SK-N-MC (cell line): ENCODE measurements around the gene RAB11B.

Source experiments
- EZH2 ChIP-seq: fragments of 200-600 bp; sonication (generic); IDR thresholded peaks from one replicate; pipeline ENCODE4 v1.6.1; 2017; ENCODE audit warnings: antibody characterized with exemption
- FOXP2 ChIP-seq: optimal IDR thresholded peaks from 2 replicates; pipeline ENCODE3; 2011; ENCODE audit warnings: mild to moderate bottlenecking, moderate library complexity; ENCODE audit not compliant: insufficient read depth; ENCODE audit errors: extremely low read length, control extremely low read depth
- POLR2AphosphoS5 ChIP-seq: IDR thresholded peaks from 2 replicates; pipeline ENCODE4 v1.6.1; 2012; ENCODE audit warnings: mild to moderate bottlenecking, low read depth, low read length, borderline replicate concordance

- TF ChIP-seq EZH2 (no peak), POLR2AphosphoS5 (no peak), FOXP2 (no peak)
Measured at GRCh38 chr19:8357007-8357521, 33.1 kb upstream of the RAB11B start.
